Activated T-helper 1 cell treated with anti-CD3 and anti-CD28 coated beads, Interleukin-2, amount 50 U/mL, for 16 hours (primary cell): ENCODE data around the gene CRIP1.

ENCODE experiments used
- DNase-seq, 2 donors: peaks; one replicate each; pipeline ENCODE4 v3.0.0-alpha.2; 2020; ENCODE audit warnings: low read depth in 1 of 2, low spot score in 1 of 2

CRIP1 gene

DNA sequence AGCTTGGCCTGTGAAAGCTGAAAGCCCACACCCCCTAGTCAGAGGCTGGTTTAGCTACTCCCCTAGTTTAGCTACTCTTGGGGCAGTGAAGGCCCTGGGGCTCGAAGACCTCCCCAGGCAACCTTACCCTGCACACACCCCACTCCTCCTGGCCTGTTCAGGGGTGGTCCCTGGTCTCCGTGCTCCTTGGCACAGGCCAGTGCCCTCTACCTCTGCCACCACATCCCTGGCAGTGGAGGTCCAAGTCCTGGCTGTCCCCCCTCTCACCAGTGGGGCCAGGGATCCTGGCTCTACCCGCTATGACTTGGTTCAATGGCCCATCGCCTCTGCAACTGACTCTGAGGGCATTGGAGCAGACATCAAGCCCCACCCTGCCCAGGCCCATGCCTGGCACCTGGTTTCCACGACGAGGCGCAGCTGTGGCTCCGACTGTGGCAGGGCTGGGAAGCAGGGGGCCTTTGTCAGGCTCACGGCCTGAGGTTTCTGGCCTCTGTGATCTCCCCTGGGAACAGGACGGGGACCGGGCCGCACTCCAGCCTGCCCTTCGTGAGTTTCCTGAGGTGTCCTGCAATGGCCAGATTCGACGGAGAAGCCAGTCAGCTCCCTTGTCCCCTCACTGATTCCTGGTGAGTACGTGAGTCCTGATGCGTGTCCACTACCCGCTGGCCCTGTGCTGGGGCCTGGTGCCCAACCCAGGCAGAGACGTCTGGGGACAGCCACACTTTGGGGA lies 45.4 kb downstream of the CRIP1 start:
- no peak for DNase-seq

DNA sequence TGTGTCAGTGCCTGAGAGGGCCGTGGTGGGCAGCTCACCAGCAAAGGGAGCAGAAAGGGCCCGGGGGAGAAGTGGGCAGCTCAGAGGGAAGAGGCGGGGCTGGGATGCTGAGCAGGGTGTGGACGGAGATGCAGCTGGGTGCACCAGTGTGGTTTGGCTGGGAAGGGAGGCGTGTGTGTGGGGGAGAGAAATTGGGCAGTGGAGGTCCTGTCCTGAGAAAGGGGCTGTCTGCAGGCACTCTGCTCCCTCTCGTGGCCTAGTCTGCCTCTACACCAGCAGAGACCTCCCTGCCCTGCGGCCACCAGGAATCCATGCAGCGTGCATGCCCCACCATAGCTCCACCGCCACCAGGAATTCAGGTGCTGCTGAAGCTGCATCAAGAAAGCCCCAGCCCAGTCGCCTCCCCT lies 46.1 kb downstream of the CRIP1 start:
- DNase-seq = no peak

DNA sequence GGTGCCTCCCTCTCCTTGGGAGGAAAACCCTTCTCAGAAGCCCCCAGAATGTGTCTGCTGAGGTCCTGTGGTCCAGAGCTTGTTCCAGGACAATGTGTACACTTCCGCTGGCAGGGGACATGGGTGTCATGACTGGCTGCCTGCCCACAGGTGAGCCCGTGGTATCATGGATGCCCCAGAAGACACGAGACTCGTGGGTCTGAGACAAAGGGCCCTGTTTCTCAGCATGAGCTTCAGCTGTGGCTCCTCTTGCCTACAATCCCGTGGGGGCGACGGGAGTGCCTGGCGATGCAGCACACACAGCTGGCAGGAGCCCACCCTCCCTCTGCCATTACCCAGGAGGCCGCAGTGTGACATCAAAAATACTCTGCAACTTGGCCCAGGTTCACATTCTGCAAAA lies 46.7 kb downstream of the CRIP1 start:
- no peak for DNase-seq

DNA sequence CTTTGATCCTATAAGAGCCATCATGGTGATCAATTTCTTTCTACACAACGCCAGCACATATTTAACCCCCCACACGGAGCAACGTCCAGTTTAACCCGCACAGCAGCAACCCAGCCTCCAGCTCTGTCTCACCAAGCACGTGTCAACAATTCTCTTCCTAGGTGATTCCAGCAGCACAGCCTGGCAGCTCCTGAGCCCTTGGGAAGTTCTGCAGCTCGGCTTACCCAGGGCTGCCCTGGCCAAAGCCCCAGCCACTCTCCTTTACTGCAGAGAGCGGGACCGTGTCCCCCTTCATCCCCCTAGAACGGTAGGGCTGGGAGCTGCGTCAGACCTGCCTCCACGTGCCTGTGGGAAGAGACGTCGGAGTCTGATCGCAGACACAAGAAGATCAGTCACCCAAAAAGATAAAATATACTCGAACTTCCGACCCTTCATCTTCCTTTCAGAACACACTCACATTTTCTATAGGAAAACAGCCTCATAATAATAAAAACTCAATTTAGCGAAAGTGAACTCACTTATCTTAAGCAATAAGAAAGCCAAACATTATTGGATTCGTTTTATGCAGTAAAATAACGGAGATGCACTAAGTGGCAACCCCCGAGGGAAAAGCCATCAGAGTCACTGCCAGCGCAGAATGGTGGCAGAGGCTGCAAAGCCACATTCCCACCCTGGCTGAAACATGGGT lies 47.3 kb downstream of the CRIP1 start:
- DNase-seq = no peak

DNA sequence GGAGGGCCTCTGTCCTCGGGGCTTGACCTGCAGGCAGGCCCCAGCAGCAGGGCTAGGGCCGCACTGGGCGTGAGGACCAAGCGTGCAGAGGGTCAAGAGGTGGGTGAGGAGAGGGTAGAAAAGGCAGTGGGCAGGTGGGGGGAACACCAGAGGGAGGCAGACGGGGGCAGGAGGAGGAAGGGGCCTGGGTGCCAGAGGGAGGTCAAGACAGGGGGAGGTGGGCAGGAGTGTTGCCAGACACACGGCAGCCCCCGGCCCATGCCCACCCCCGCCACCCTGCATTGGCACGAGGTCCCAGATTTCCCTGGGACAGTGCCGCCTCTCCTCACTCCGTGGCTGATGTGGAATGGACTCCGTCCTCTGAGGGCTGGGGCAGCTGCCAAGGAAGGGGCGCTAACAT lies 47.9 kb downstream of the CRIP1 start:
- DNase-seq = no peak

DNA sequence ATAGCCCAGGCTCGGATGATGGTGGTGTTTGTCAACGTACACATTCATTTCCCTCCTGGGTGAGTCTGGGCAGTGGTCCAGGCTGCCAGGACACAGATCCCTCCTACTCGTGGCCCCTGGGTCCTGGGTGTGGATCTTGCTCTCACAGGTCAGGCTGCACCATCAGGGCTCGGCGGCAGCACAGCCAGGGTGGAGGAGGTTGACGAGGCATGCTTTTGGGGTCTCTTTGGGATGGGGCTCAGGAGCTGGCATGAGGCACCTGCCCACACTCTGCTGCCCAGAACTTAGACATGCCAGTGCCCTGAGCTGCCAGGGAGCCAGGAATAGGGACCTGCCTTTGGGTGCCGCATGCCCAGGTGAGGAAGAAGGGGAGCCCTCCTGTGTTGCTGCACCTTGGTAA lies 49.4 kb downstream of the CRIP1 start:
- no peak for DNase-seq

DNA sequence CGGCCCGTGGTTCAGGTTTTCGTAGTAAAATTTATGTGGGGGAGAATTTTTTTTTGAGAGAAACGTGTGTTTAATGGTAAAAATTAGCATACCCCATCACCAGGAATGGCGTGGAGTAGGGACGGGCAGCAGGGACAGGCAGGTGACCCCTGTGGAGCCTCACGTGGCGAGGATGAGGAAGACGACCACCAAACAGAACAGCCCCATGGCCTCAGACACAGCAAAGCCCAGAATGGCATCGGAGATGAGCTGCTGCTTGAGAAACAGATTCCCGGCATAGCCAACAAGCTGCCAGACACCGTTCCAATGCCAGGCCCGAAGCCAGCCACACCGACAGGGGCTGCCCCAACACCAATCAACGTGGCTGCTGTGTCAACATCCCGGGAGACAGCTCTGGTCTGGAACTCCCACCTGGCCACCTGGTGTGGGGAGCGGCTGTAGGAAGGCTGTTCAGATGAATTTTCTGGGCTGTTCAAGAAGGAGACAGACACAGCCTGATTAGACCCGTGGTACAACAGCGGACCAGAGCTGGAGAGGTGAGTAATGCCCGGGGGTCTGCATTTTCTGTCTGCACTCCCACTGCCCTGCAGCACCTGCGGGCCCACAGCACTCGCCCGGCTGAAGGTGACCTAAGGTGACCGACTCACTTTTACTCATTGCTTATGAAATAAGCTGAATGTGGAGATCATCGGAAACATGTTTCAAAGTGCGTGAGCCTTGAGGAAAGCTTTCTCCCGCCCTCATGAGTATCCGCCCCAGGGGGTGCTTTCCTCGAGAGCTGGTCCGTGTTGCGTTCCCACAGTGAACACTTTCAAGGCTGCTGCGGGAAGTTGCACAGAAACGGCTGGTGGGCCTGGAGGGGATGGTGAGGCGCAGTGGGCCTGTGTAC lies 50.2 kb downstream of the CRIP1 start:
- DNase-seq = no peak

DNA sequence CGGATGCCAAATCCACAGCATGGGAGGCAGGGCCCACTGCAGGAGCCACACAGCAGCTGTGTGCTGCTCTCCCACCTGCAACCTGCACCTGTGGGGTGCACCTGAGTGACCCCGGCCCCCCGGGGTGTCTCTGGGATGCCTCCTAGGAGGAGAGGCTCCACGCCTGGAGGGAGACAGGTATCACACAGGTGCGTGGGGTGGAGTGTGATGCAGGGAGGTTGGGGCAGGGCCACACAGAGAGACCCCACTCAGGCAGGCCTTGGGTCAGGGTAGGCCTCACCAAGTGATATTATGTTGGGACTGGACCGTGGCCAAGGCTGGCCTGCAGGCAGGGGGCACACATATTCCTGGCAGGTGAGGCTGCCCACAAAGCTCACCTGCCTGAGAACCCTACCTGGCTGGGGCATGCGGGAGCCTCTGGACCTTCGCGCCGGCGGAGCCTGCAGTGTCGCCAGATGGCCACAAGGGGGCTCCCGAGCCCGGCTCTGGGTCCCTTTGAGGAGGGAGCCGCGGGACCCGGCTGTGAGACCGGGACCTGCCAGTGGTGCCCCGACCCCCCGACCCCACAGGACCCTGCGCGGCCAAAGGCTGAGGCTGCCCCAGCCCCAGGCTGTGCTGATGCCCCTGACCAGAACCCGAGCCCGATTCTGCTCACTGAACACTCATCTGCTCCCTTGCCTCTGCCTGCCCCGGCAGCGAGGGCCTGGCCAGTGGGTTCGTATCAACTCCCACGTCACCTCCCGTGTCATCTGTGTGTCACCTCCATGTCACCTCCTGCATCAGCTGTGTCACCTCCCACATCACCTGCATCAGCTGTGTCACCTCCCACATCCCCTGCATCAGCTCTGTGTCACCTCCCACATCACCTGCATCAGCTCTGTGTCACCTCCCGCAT lies 51.1 kb downstream of the CRIP1 start:
- peak; percentile 60 to 62 for DNase-seq
